Measurements from ENCODE around the gene ZBTB21. TPM values are rescaled to one million over a fixed set of nuclear protein-coding genes. Genes with fewer than 3 reads are reported as not detected.

The ZBTB21 gene
- polyA plus RNA-seq (2013, experiment 1 of 2; ENCODE audit: insufficient read length), result 9.8 TPM
- polyA plus RNA-seq (2013, experiment 2 of 2; ENCODE audit: insufficient read length), result 8.8 TPM

GRCh38 chr21:42009831-42010506, at the start of gene ZBTB21:
TSS of gene ZBTB21 (minus strand) at chr21:42010360. CDS start at chr21:41994095, 16,265 bp downstream.
- peak; percentile 97 for DNase-seq

GRCh38 chr21:42059721-42060120, 49.6 kb upstream of the ZBTB21 start:
- DNase-seq, result no peak

- DNase-seq, result no peak
These were observed 49.0 kb upstream of the ZBTB21 start for GRCh38 chr21:42059141-42059540.

GRCh38 chr21:42058631-42059111, 48.5 kb upstream of the ZBTB21 start:
- no peak for DNase-seq

GRCh38 chr21:42057851-42058437, 47.8 kb upstream of the ZBTB21 start:
- DNase-seq, result no peak

GRCh38 chr21:42056996-42057689, 47.0 kb upstream of the ZBTB21 start:
- peak; percentile 91 for DNase-seq

- no peak for DNase-seq
These were observed 46.3 kb upstream of the ZBTB21 start for GRCh38 chr21:42056468-42056867.

- DNase-seq, result no peak
These were observed 45.3 kb upstream of the ZBTB21 start for GRCh38 chr21:42055425-42055824.

GRCh38 chr21:42051788-42052187, 41.6 kb upstream of the ZBTB21 start:
- DNase-seq, result no peak

GRCh38 chr21:42049578-42050430, 39.6 kb upstream of the ZBTB21 start:
- no peak for DNase-seq

- no peak for DNase-seq
These were observed 38.9 kb upstream of the ZBTB21 start for GRCh38 chr21:42048870-42049577.

- peak; percentile 97 for DNase-seq
These were observed 37.9 kb upstream of the ZBTB21 start for GRCh38 chr21:42047821-42048613.

GRCh38 chr21:42044871-42045495, 34.8 kb upstream of the ZBTB21 start:
- DNase-seq, result no peak

- DNase-seq, result no peak
These were observed 33.8 kb upstream of the ZBTB21 start for GRCh38 chr21:42043961-42044360.

GRCh38 chr21:42043201-42043895, 33.2 kb upstream of the ZBTB21 start:
- no peak for DNase-seq

- DNase-seq, result no peak
These were observed 32.5 kb upstream of the ZBTB21 start for GRCh38 chr21:42042651-42043050.

- peak; percentile 23 for DNase-seq
These were observed 31.6 kb upstream of the ZBTB21 start for GRCh38 chr21:42041711-42042110.

GRCh38 chr21:42041246-42041645, 31.1 kb upstream of the ZBTB21 start:
- no peak for DNase-seq

GRCh38 chr21:42040411-42041180, 30.4 kb upstream of the ZBTB21 start:
- peak; percentile 100 for DNase-seq

All from fibroblast of skin of back (primary cell).